Liver (tissue), 3 donors: Measurements from ENCODE around the gene HIC2.

ENCODE experiments used
- CTCF ChIP-seq: fragments of 150-350 bp; IDR thresholded peaks from 2 replicates; pipeline ENCODE4 v1.5.1; 2017; ENCODE audit warnings: improper control_type of control experiment, low read depth, low read length; ENCODE audit not compliant: missing input control
- FOXA2 ChIP-seq: IDR thresholded peaks from 2 replicates; pipeline ENCODE4 v1.6.1; 2016; ENCODE audit warnings: antibody characterized with exemption
- JUND ChIP-seq, 2 donors: IDR thresholded peaks; 2 replicates each; pipeline ENCODE4 v1.6.1; 2016; ENCODE audit warnings: antibody characterized with exemption in 2 of 2
- YY1 ChIP-seq: IDR thresholded peaks from 2 replicates; pipeline ENCODE4 v1.6.1; 2016; ENCODE audit warnings: antibody characterized with exemption, mild to moderate bottlenecking
- donor health status: healthy.
- donor health status: healthy.

GRCh38 chr22:21455334-21456089 is 38.3 kb downstream of the HIC2 start:
- TF ChIP-seq FOXA2: no peak
- TF ChIP-seq CTCF: no peak
- TF ChIP-seq YY1: no peak
- no peak for TF ChIP-seq JUND (IDR thresholded peaks at IDR 0.05)
